Activated B cell treated with CpG ODN at 0.5 μM for 24 hours (primary cell): ENCODE measurements around the gene NFS1. TPM values are rescaled to one million over a fixed set of nuclear protein-coding genes. Genes with fewer than 3 reads are reported as not detected.
A peak's percentile ranks its signal among the peaks of the same experiment; 100 is the strongest.
"Not testable (repeated sequence)": the region's sequence is repeated elsewhere in the genome, so short reads cannot be mapped to it uniquely, and the experiment has no call there.

Experiments
- ATAC-seq: fragments of 200-7000 bp; cut with Tn5 transposase; one replicate; pipeline ENCODE4 v1.10.0; 2021; ENCODE audit warnings: low read depth, mild to moderate bottlenecking, moderate library complexity
- CTCF ChIA-PET: fragments of 350-600 bp; sonication (Branson Sonifier 250); formaldehyde crosslinking; loops from one replicate; lab custom pipeline; 2021; ENCODE audit warnings: antibody characterized with exemption; lab: Charles Lee
- POLR2A ChIA-PET: fragments of 350-600 bp; sonication (Branson Sonifier 250); formaldehyde crosslinking; loops from one replicate; lab custom pipeline; 2021; ENCODE audit warnings: antibody characterized with exemption; lab: Charles Lee
- DNase-seq: peaks from one replicate; pipeline ENCODE4 v3.0.0; 2022
- H3K27ac Mint-ChIP-seq: one replicate; pipeline ENCODE4 v1.8.0; 2020; ENCODE audit warnings: mixed read lengths
- H3K27me3 Mint-ChIP-seq: one replicate; pipeline ENCODE4 v1.8.0; 2021; ENCODE audit warnings: mixed read lengths
- H3K36me3 Mint-ChIP-seq: one replicate; pipeline ENCODE4 v1.8.0; 2021; ENCODE audit warnings: low read depth, mixed read lengths
- H3K4me1 Mint-ChIP-seq: one replicate; pipeline ENCODE4 v1.8.0; 2021; ENCODE audit warnings: mixed read lengths
- H3K4me3 Mint-ChIP-seq: one replicate; pipeline ENCODE4 v1.8.0; 2020; ENCODE audit warnings: mild to moderate bottlenecking, mixed read lengths
- H3K9me3 Mint-ChIP-seq: one replicate; pipeline ENCODE4 v1.8.0; 2020; ENCODE audit warnings: mixed read lengths
- intact Hi-C: fragments of 100-400 bp; cut with micrococcal nuclease; formaldehyde crosslinking; loops from one replicate; pipeline ENCODE4 v1.15.1; 2024
- total RNA-seq: library from RNA; stranded (reverse); gene quantifications from 2 replicates; pipeline ENCODE4 v1.2.3, GENCODE V29; 2022
- TF ChIP-seq, protein P1 (sequence below): fragments of 200-600 bp; IDR thresholded peaks from one replicate; pipeline ENCODE4 v1.8.0; 2022; ENCODE audit warnings: antibody characterized with exemption, mild to moderate bottlenecking

Gene NFS1
- total RNA-seq, result 27.1 and 30.6 TPM in 2 replicates

GRCh38 chr20:35699127-35699956 is at the start of gene NFS1, which contains the start of gene ROMO1:
Gene NFS1, minus strand, starts transcription at chr20:35699352. Its CDS starts 64 bp downstream, at chr20:35699288.
Gene ROMO1, plus strand, starts transcription at chr20:35699405. Its CDS starts 228 bp downstream, at chr20:35699633.
- peak; percentile 85 for DNase-seq
- peak within 1 kb of the TSS; percentile 97 for H3K4me3 Mint-ChIP-seq
- H3K4me1 Mint-ChIP-seq, result peaks cover 27% of the 10 kb centered on the region
- TF ChIP-seq, protein P1, sequence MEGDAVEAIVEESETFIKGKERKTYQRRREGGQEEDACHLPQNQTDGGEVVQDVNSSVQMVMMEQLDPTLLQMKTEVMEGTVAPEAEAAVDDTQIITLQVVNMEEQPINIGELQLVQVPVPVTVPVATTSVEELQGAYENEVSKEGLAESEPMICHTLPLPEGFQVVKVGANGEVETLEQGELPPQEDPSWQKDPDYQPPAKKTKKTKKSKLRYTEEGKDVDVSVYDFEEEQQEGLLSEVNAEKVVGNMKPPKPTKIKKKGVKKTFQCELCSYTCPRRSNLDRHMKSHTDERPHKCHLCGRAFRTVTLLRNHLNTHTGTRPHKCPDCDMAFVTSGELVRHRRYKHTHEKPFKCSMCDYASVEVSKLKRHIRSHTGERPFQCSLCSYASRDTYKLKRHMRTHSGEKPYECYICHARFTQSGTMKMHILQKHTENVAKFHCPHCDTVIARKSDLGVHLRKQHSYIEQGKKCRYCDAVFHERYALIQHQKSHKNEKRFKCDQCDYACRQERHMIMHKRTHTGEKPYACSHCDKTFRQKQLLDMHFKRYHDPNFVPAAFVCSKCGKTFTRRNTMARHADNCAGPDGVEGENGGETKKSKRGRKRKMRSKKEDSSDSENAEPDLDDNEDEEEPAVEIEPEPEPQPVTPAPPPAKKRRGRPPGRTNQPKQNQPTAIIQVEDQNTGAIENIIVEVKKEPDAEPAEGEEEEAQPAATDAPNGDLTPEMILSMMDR, result no peak
- peak within 1 kb of the TSS; percentile 91 for H3K27ac Mint-ChIP-seq
- intact Hi-C loops, result loop anchor here (1.0 to 10.0 kb wide), 10 partner anchors 8 to 236 kb away; partner anchors contain the start of genes CPNE1, RBM12 and RBM39
- peaks cover 70% of the 10 kb centered on the region for H3K36me3 Mint-ChIP-seq
- H3K27me3 Mint-ChIP-seq, result no peaks in the 10 kb centered on the region
- POLR2A ChIA-PET, result interaction anchor here (0.6 to 2.3 kb wide), 19 partner anchors 10 to 315 kb away, joined by 3 to 47 read pairs (median 4); partner anchors contain the start of genes CPNE1, ERGIC3, PHF20 and RBM12
- H3K9me3 Mint-ChIP-seq, result no peaks in the 10 kb centered on the region
- ATAC-seq, result peak; percentile 90
- CTCF ChIA-PET, result interaction anchor here (0.7 to 2.5 kb wide), 4 partner anchors 98 to 368 kb away, joined by 3 to 6 read pairs (median 3); no protein-coding TSS in a partner anchor

DNA sequence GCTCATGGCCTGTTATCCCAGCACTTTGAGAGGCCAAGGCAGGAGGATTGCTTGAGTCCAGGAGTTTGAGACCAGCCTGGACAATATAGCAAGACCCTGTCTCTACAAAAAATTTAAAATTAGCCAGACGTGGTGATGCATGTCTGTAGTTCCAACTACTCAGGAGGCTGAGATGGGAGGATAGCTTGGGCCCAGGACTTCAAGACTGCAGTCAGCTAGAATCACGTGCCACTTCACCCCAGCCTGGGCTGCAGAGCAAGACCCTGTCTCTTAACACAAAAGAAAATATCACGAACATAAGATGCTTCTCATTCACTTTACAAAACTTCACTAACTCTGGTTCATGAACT is 45.3 kb upstream of the NFS1 start:
- Mint-ChIP-seq H3K4me3 (peak overlapping the region; percentile 99), H3K4me1 (peaks cover 33% of the 10 kb centered on the region), H3K36me3 (peaks cover 30% of the 10 kb centered on the region), H3K27ac (peak overlapping the region; percentile 99)
- DNase-seq, CTCF ChIA-PET, ATAC-seq, H3K27me3 Mint-ChIP-seq, H3K9me3 Mint-ChIP-seq: not testable (repeated sequence)
- POLR2A ChIA-PET, result interaction anchor here (0.5 to 12.0 kb wide), 8 partner anchors 11 to 209 kb away, joined by 3 to 764 read pairs (median 26); partner anchors contain the start of genes CPNE1, PHF20, RBM12 and SCAND1
- intact Hi-C loops, result loop anchor here (5.0 kb wide), 1 partner anchor 787 kb away; the partner anchor contains the start of genes GSS and MYH7B

- ChIA-PET POLR2A (interaction anchor here (0.5 to 12.0 kb wide), 25 partner anchors 8 to 1003 kb away, joined by 3 to 764 read pairs (median 11); partner anchors contain the start of genes CEP250, CPNE1, ERGIC3 and MMP24OS), CTCF (interaction anchor here (2.4 kb wide), 1 partner anchor 24 kb away, joined by 19 read pairs; no protein-coding TSS in a partner anchor)
- no peaks in the 10 kb centered on the region for H3K9me3 Mint-ChIP-seq
- ATAC-seq (no peak), DNase-seq (no peak)
- no peaks in the 10 kb centered on the region for H3K27me3 Mint-ChIP-seq
- H3K27ac Mint-ChIP-seq, result peak overlapping the region; percentile 99
- TF ChIP-seq, protein P1, result no peak
- peaks cover 36% of the 10 kb centered on the region for H3K4me1 Mint-ChIP-seq
- H3K4me3 Mint-ChIP-seq, result peak overlapping the region; percentile 99
- intact Hi-C loops, result loop anchor here (1.0 to 5.0 kb wide), 3 partner anchors 24 to 787 kb away; partner anchors contain the start of genes GSS and MYH7B
- peaks cover 34% of the 10 kb centered on the region for H3K36me3 Mint-ChIP-seq
Observed at GRCh38 chr20:35743693-35744491, 44.7 kb upstream of the NFS1 start.

- Mint-ChIP-seq H3K36me3 (peaks cover 43% of the 10 kb centered on the region), H3K4me1 (peaks cover 46% of the 10 kb centered on the region), H3K9me3 (no peaks in the 10 kb centered on the region), H3K4me3 (peak overlapping the region; percentile 99), H3K27ac (peak overlapping the region; percentile 99), H3K27me3 (no peaks in the 10 kb centered on the region)
- ChIA-PET POLR2A (interaction anchor here (0.5 to 12.0 kb wide), 55 partner anchors 9 to 1750 kb away, joined by 3 to 764 read pairs (median 5); partner anchors contain the start of genes CEP250, CPNE1, EIF2S2 and EIF6), CTCF (interaction anchor here (0.8 to 2.4 kb wide), 8 partner anchors 12 to 279 kb away, joined by 3 to 21 read pairs (median 5); partner anchors contain the start of genes PHF20 and SCAND1)
- TF ChIP-seq, protein P1, result no peak
- DNase-seq (no peak), ATAC-seq (peak; percentile 23)
- intact Hi-C loops, result loop anchor here (1.0 to 5.0 kb wide), 11 partner anchors 25 to 786 kb away; partner anchors contain the start of genes CPNE1, ERGIC3, GSS and MYH7B
Observed at GRCh38 chr20:35742741-35743523, 43.8 kb upstream of the NFS1 start.
